MCF 10A (cell line): Measurements from ENCODE around the gene VIM. TPM values are rescaled to one million over a fixed set of nuclear protein-coding genes. Genes with fewer than 3 reads are reported as not detected.
A peak's percentile ranks its signal among the peaks of the same experiment; 100 is the strongest.

Source experiments
- BruUV-seq: library from RNA; stranded (reverse); fragments of 400-500 nt; replicated peaks from 2 replicates; lab custom pipeline; 2021; lab: Mats Ljungman, UMichigan
- CTCF ChIA-PET: fragments of 300-600 bp; sonication (Branson Sonifier 250); formaldehyde crosslinking; extraction: SDS; loops from one replicate; lab custom pipeline; 2021; ENCODE audit warnings: antibody characterized with exemption, inconsistent platforms; lab: Yijun Ruan, JAX
- POLR2A ChIA-PET: fragments of 300-600, 350-650 bp; sonication (Branson Sonifier 250); formaldehyde crosslinking; extraction: SDS; loops from one replicate; lab custom pipeline; 2020; ENCODE audit warnings: antibody characterized with exemption, inconsistent platforms; lab: Yijun Ruan, JAX
- DNase-seq: peaks from one replicate; pipeline ENCODE4 v3.0.0-alpha.2; 2018; ENCODE audit not compliant: unreplicated experiment
- H3K27ac Mint-ChIP-seq: one replicate; pipeline ENCODE4 v1.8.0; 2022; ENCODE audit warnings: mild to moderate bottlenecking, low read depth, mixed read lengths; ENCODE audit not compliant: unreplicated experiment
- H3K27me3 Mint-ChIP-seq: one replicate; pipeline ENCODE4 v1.8.0; 2022; ENCODE audit warnings: mixed read lengths; ENCODE audit not compliant: insufficient read depth, unreplicated experiment
- H3K36me3 Mint-ChIP-seq: one replicate; pipeline ENCODE4 v1.8.0; 2022; ENCODE audit warnings: mild to moderate bottlenecking, moderate library complexity, mixed read lengths; ENCODE audit not compliant: insufficient read depth, unreplicated experiment
- H3K4me1 Mint-ChIP-seq: one replicate; pipeline ENCODE4 v1.8.0; 2022; ENCODE audit warnings: mixed read lengths; ENCODE audit not compliant: insufficient read depth, unreplicated experiment
- H3K4me3 Mint-ChIP-seq: one replicate; pipeline ENCODE4 v1.8.0; 2022; ENCODE audit warnings: mild to moderate bottlenecking, moderate library complexity, mixed read lengths; ENCODE audit not compliant: unreplicated experiment
- H3K9me3 Mint-ChIP-seq: one replicate; pipeline ENCODE4 v1.8.0; 2022; ENCODE audit warnings: mixed read lengths; ENCODE audit not compliant: unreplicated experiment
- CTCF ChIP-seq: fragments of 200-600 bp; IDR thresholded peaks from one replicate; pipeline ENCODE4 v1.8.0; 2022; ENCODE audit warnings: antibody characterized with exemption, mild to moderate bottlenecking; ENCODE audit not compliant: unreplicated experiment
- intact Hi-C: fragments of 100-400 bp; cut with micrococcal nuclease; formaldehyde crosslinking; loops from 2 replicates; pipeline ENCODE4 v1.14.1; 2022
- total RNA-seq: library from RNA; stranded (reverse); gene quantifications from 2 replicates; pipeline ENCODE4 v1.2.3, GENCODE V29; 2022

VIM gene
- total RNA-seq, 1 experiment from 2014 or later: 1,430 TPM

GRCh38 chr10:17222329-17222728, 5.7 kb upstream of the VIM start:
- POLR2A ChIA-PET: interaction anchor here (0.6 to 1.3 kb wide), 3 partner anchors 21 to 937 kb away, joined by 3 to 5 read pairs (median 3); partner anchors contain the start of gene TRDMT1
- no peaks in the 10 kb centered on the region for H3K36me3 Mint-ChIP-seq
- no peak overlapping the region for H3K4me3 Mint-ChIP-seq
- TF ChIP-seq CTCF: no peak
- H3K9me3 Mint-ChIP-seq: no peaks in the 10 kb centered on the region
- H3K4me1 Mint-ChIP-seq: peaks cover 15% of the 10 kb centered on the region
- no TSS peak for BruUV-seq
- no peak for DNase-seq
- H3K27ac Mint-ChIP-seq: no peak overlapping the region
- H3K27me3 Mint-ChIP-seq: no peaks in the 10 kb centered on the region
- CTCF ChIA-PET: interaction anchor here (1.8 kb wide), 1 partner anchor 8 kb away, joined by 9 read pairs; no protein-coding TSS in a partner anchor
- intact Hi-C loops: no loop called here

- ChIA-PET CTCF (interaction anchor here (0.7 to 1.4 kb wide), 2 partner anchors 12 to 378 kb away, joined by 3 to 4 read pairs; no protein-coding TSS in a partner anchor), POLR2A (interaction anchor here (1.2 to 1.3 kb wide), 3 partner anchors 10 to 27 kb away, joined by 3 to 5 read pairs (median 4); partner anchors contain the start of gene TRDMT1)
- Mint-ChIP-seq H3K36me3 (peaks cover 18% of the 10 kb centered on the region), H3K27ac (no peak overlapping the region), H3K4me3 (no peak overlapping the region), H3K4me1 (peaks cover 22% of the 10 kb centered on the region), H3K9me3 (no peaks in the 10 kb centered on the region), H3K27me3 (no peaks in the 10 kb centered on the region)
- TF ChIP-seq CTCF: no peak
- BruUV-seq: no TSS peak
- no peak for DNase-seq
- intact Hi-C loops: loop anchor here (5.0 kb wide), 1 partner anchor 334 kb away; no protein-coding TSS in a partner anchor
These were observed 2.2 kb upstream of the VIM start for GRCh38 chr10:17225808-17226207.

GRCh38 chr10:17226891-17227303, 1.1 kb upstream of the VIM start:
- intact Hi-C loops: loop anchor here (5.0 kb wide), 1 partner anchor 335 kb away; no protein-coding TSS in a partner anchor
- Mint-ChIP-seq H3K27me3 (no peaks in the 10 kb centered on the region), H3K27ac (no peak overlapping the region), H3K9me3 (no peaks in the 10 kb centered on the region), H3K4me3 (peak overlapping the region; percentile 76), H3K4me1 (peaks cover 18% of the 10 kb centered on the region), H3K36me3 (peaks cover 29% of the 10 kb centered on the region)
- ChIA-PET CTCF (interaction anchor here (0.6 to 1.4 kb wide), 3 partner anchors 11 to 30 kb away, joined by 3 to 4 read pairs (median 3); no protein-coding TSS in a partner anchor), POLR2A (interaction anchor here (0.6 to 6.0 kb wide), 3 partner anchors 12 to 343 kb away, joined by 3 to 126 read pairs (median 56); partner anchors contain the start of gene TRDMT1)
- BruUV-seq: no TSS peak
- no peak for DNase-seq
- no peak for TF ChIP-seq CTCF

- peak; percentile 38 for DNase-seq
- Mint-ChIP-seq H3K4me1 (peaks cover 18% of the 10 kb centered on the region), H3K4me3 (peak overlapping the region; percentile 76), H3K27me3 (no peaks in the 10 kb centered on the region), H3K27ac (peak overlapping the region; percentile 95), H3K9me3 (no peaks in the 10 kb centered on the region), H3K36me3 (peaks cover 35% of the 10 kb centered on the region)
- ChIA-PET CTCF (interaction anchor here (0.7 to 1.4 kb wide), 3 partner anchors 10 to 239 kb away, joined by 3 to 4 read pairs (median 4); no protein-coding TSS in a partner anchor), POLR2A (interaction anchor here (0.9 to 6.0 kb wide), 4 partner anchors 9 to 410 kb away, joined by 3 to 126 read pairs (median 36); partner anchors contain the start of genes RSU1 and TRDMT1)
- intact Hi-C loops: loop anchor here (1.0 to 5.0 kb wide), 5 partner anchors 11 to 335 kb away; partner anchors contain the start of gene TRDMT1
- TSS peak; percentile 60 for BruUV-seq
- peak; percentile 35 for TF ChIP-seq CTCF
These were observed 512 bp upstream of the VIM start for GRCh38 chr10:17227367-17228090.
